VCaP (cell line): ENCODE measurements around the gene CLEC18C.
"Not testable (repeated sequence)": the region's sequence is repeated elsewhere in the genome, so short reads cannot be mapped to it uniquely, and the experiment has no call there.

Experiments used
- H3K27ac ChIP-seq: fragments of 450-650 bp; 2 replicates; pipeline ENCODE4 v1.5.1; 2017

The CLEC18C gene

DNA sequence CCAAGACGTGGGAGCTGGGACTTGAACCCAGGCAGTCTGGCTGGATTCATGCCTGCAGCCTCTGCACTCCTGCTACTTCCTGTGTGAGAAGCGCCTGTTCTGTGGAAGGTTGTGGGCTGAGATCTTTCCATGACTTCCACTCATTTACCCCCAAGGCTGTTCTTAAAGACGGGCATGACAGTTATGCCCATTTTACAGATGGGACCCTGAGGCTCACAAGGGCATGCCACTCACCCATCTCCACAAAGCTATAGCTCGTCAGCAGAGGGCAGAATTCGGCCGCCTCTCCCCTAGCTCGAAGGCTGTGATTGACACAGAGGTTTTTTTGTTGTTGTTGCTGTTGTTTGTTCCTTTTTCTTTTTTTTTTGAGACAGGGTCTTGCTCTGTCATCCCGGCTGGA is 26.5 kb downstream of the CLEC18C start:
- H3K27ac ChIP-seq = not testable (repeated sequence)

DNA sequence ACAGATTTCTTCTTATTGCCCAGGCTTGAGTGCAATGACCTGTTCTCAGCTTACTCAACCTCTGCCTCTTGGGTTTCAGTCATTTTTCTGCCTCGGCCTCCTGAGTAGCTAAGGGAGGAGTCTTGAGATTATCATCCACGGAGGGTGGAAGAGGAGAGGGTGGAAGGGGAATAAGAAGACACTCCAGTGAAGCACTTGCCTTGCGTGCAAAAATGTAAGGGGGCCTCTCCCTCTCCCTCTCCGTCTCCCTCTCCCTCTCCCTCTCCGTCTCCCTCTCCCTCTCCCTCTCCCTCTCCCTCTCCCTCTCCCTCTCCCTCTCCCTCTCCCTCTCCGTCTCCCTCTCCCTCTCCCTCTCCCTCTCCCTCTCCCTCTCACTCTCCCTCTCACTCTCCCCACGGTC is 29.9 kb downstream of the CLEC18C start:
- not testable (repeated sequence) for H3K27ac ChIP-seq

GRCh38 chr16:70204010-70204409 is 30.4 kb downstream of the CLEC18C start:
- not testable (repeated sequence) for H3K27ac ChIP-seq

DNA sequence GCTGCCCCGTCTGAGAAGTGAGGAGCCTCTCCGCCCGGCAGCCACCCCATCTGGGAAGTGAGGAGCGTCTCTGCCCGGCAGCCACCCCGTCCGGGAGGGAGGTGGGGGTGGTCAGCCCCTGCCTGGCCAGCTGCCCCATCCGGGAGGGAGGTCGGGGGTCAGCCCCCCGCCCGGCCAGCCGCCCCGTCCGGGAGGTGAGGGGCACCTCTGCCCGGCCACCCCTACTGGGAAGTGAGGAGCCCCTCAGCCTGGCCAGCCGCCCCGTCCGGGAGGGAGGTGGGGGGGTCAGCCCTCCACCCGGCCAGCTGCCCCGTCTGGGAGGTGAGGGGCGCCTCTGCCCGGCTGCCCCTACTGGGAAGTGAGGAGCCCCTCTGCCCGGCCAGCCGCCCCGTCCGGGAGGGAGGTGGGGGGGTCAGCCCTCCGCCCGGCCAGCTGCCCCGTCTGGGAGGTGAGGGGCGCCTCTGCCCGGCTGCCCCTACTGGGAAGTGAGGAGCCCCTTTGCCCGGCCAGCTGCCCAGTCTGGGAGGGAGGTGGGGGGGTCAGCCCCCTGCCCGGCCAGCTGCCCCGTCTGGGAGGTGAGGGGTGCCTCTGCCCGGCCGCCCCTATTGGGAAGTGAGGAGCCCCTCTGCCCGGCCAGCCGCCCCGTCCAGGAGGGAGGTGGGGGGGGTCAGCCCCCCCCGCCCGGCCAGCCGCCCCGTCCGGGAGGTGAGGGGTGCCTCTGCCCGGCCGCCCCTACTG is 31.2 kb downstream of the CLEC18C start:
- H3K27ac ChIP-seq = not testable (repeated sequence)

GRCh38 chr16:70206382-70206781 is 32.8 kb downstream of the CLEC18C start:
- not testable (repeated sequence) for H3K27ac ChIP-seq

DNA sequence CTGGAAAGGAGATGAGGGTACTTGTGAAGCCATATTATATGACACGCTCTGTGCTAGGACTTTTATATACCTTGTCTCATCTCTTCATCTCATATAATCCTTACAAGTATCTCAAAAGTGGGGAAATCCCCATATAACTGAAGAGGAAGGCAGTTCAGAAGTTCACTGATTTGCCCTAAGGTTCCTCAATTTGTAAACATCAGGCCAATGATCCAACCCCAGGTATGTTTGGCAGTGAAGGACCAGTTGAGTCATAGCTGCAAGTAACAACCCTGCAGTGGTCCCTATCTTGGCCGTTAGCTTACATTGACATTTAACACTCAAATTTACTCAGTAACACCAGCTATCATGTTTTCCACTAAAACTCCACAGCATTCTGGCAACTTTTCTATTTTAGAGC is 45.0 kb downstream of the CLEC18C start:
- not testable (repeated sequence) for H3K27ac ChIP-seq

DNA sequence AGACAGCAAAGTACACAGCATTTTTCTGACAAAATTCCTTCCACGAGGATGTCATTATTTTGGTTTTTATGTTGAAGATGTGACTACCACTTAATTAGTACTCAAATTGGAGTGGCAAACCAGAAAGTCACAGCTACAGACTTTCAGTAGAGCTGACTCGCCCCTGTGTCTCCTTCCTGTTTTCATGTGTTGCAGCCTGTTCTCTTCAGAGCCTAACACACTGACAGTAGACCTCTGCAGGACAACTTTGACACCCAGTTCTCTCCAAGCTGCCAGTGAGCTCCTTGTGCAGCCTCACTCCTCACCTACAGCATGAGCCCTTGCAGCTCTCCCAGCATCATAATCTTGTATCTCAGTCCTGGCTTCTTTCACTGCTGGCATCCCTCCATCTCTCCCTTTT is 49.0 kb downstream of the CLEC18C start:
- not testable (repeated sequence) for H3K27ac ChIP-seq

DNA sequence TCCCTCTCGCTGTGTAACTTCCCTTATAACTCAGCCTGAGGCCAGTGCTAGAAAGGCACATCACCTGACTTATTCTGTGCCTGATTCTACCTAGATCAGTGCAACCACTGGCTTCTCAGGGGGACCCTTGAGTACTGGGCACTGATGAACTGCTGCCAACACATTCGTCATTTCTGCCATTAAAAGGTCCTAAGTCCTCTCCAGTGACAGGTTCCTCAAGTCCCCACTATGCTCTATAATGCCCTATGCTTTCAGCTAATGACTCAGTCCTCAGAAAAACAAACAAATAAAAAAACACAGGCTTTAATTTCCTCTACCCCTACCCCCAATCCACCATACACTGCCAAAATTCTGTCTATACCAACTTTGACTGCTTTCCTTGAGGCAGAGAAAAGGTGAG is 49.6 kb downstream of the CLEC18C start:
- not testable (repeated sequence) for H3K27ac ChIP-seq

DNA sequence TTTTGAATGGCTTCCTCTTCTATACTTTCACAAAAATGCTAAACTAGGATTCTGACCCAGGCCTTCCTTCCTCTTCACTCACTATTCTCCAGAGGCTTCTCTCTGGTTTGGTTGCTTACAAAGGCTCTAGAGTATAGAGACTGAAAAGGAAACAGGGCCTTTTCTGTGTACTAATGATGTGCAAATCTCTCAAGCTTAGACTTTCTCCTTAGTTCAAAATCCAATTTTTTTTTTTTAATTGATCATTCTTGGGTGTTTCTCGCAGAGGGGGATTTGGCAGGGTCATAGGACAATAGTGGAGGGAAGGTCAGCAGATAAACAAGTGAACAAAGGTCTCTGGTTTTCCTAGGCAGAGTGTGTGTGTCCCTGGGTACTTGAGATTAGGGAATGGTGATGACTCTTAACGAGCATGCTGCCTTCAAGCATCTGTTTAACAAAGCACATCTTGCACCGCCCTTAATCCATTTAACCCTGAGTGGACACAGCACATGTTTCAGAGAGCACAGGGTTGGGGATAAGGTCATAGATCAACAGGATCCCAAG is 50.5 kb downstream of the CLEC18C start:
- not testable (repeated sequence) for H3K27ac ChIP-seq

GRCh38 chr16:70224645-70225044 is 51.1 kb downstream of the CLEC18C start:
- H3K27ac ChIP-seq = not testable (repeated sequence)

DNA sequence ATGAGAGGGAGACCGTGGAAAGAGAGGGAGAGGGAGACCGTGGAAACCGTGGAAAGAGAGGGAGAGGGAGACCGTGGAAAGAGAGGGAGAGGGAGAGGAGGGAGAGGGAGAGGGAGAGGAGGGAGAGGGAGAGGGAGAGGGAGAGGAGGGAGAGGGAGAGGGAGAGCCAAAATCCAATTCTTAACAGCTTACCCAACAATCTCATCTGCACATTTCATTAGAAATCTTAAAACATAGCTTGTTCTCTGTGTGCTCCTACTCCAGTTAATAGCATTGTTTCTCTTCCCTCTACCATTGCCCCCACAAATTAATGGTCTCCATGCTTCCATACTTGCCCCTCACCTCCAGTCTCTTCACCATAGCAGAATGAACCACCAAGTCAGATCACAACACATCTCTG is 51.8 kb downstream of the CLEC18C start:
- H3K27ac ChIP-seq = not testable (repeated sequence)

GRCh38 chr16:70226024-70226423 is 52.4 kb downstream of the CLEC18C start:
- not testable (repeated sequence) for H3K27ac ChIP-seq

- H3K27ac ChIP-seq = not testable (repeated sequence)
These were observed 58.2 kb downstream of the CLEC18C start for GRCh38 chr16:70231831-70232230.
